GM12892 (cell line): ENCODE results near the gene DPP6.

ENCODE experiments used
- POLR2A ChIP-seq: IDR thresholded peaks from 2 replicates; pipeline ENCODE4 v1.6.1; 2011; ENCODE audit warnings: low read depth, low read length, control low read depth
- POLR2AphosphoS5 ChIP-seq: IDR thresholded peaks from 2 replicates; pipeline ENCODE4 v1.6.1; 2011; ENCODE audit warnings: low read depth, low read length, control low read depth
- TAF1 ChIP-seq: IDR thresholded peaks from 2 replicates; pipeline ENCODE4 v1.6.1; 2011; ENCODE audit warnings: low read depth, mild to moderate bottlenecking, control low read depth, low read length, borderline replicate concordance

DNA sequence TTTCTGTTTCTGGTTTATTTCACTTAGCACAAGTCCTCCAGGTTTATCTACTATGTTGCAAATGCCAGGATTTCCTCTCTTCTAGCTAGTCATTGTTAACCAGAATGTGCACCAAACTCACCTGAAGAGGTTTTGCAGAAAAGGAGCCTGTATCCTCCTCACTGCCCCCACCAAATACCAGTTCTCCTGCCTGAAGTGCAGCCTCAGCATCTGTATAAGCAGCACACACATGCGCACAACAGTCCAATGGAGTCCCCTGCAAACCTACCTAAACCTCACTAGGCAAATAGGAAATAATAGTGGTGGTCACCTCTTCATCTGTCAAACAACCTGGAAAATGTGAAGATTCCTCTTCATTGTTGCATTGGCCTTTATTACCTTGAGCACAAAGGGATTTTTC lies 712.9 kb downstream of the DPP6 start:
- TF ChIP-seq POLR2A: no peak
- no peak for TF ChIP-seq POLR2AphosphoS5
- TF ChIP-seq TAF1: no peak
